ENCODE results near the gene MRPL11. TPM values are rescaled to one million over a fixed set of nuclear protein-coding genes. Genes with fewer than 3 reads are reported as not detected.

Gene MRPL11
- polyA plus RNA-seq, 3 donors: 14.7 to 64.6 (median 59.6) TPM

DNA sequence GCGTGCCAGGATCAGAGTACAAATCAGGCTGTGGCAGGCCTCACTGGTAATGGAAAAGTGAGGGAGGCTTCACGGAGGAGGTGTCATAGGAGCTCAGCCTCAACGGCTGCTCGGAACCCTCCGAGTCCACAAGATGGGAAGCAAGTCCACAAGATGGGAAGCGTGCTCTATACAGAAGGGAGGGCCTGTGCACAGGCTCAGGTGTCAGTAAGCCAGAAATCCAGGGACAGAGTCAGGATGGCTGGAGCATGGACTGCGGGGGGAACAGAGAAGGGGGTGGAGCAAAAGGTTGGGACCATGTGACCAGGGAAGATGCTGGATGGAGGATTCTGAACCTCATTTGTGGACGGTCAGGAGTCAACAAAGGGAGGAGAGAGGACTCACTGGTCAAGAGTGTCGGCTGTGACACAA, 38.2 kb upstream of the MRPL11 start:
- Histone ChIP-seq H3K79me2 (ENCODE audit: insufficient read depth, low read length) (peaks cover 14% of the 10 kb centered on the region), H3K4me1 (ENCODE audit: control insufficient read depth in 1 of 2, insufficient read depth in 2 of 2, low read length in 2 of 2) (peaks cover 19 to 24% of the 10 kb centered on the region in 2 donors), H2AFZ (ENCODE audit: insufficient read depth, low read depth, low read length, poor library complexity, severe bottlenecking) (no peak overlapping the region), H3K27ac (ENCODE audit: low read depth in 1 of 2, low read length in 2 of 2) (no peak overlapping the region), H4K20me1 (ENCODE audit: insufficient read depth, low read length) (peaks cover 11% of the 10 kb centered on the region), H3K36me3 (replicated peaks in 1 of 2; ENCODE audit: control insufficient read depth in 1 of 2, insufficient read depth in 2 of 2, low read length in 2 of 2) (peaks cover 9 to 31% of the 10 kb centered on the region in 2 donors), H3K9me3 (replicated peaks in 1 of 2; ENCODE audit: control insufficient read depth in 1 of 2, insufficient read depth in 1 of 2, low read length in 2 of 2) (no peaks in the 10 kb centered on the region), H3K9ac (ENCODE audit: insufficient read depth, low read length, poor library complexity, severe bottlenecking) (no peak overlapping the region), H3K4me3 (replicated peaks in 1 of 3; ENCODE audit: low read depth in 2 of 3, low read length in 3 of 3) (no peak overlapping the region), H3K4me2 (replicated peaks; ENCODE audit: extremely low read depth, low read length, poor library complexity, severe bottlenecking) (no peak overlapping the region), H3K27me3 (ENCODE audit: control insufficient read depth in 2 of 2, insufficient read depth in 2 of 2, low read length in 2 of 2) (no peaks in the 10 kb centered on the region)
- Mint-ChIP-seq H3K27me3 (ENCODE audit: low read depth in 3 of 3) (peaks cover 0 to 7% (median 0%) of the 10 kb centered on the region in 3 donors), H3K4me3 (no peak overlapping the region), H3K36me3 (peaks cover 25 to 38% of the 10 kb centered on the region in 2 donors), H3K27ac (no peak overlapping the region), H3K4me1 (peaks cover 18% of the 10 kb centered on the region), H3K9me3 (no peaks in the 10 kb centered on the region)
- DNase-seq: no peak
- TF ChIP-seq, protein P1, sequence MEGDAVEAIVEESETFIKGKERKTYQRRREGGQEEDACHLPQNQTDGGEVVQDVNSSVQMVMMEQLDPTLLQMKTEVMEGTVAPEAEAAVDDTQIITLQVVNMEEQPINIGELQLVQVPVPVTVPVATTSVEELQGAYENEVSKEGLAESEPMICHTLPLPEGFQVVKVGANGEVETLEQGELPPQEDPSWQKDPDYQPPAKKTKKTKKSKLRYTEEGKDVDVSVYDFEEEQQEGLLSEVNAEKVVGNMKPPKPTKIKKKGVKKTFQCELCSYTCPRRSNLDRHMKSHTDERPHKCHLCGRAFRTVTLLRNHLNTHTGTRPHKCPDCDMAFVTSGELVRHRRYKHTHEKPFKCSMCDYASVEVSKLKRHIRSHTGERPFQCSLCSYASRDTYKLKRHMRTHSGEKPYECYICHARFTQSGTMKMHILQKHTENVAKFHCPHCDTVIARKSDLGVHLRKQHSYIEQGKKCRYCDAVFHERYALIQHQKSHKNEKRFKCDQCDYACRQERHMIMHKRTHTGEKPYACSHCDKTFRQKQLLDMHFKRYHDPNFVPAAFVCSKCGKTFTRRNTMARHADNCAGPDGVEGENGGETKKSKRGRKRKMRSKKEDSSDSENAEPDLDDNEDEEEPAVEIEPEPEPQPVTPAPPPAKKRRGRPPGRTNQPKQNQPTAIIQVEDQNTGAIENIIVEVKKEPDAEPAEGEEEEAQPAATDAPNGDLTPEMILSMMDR (IDR thresholded peaks at IDR 0.05): no peak
- intact Hi-C loops (cut with micrococcal nuclease): loop anchor here in 1 of 2 donors (5.0 kb wide), 1 partner anchor 40 kb away; the partner anchor contains the start of gene MRPL11
- WGBS (ENCODE audit: insufficient coverage): 95% methylated on average over 9 of the region's 9 CpGs

DNA sequence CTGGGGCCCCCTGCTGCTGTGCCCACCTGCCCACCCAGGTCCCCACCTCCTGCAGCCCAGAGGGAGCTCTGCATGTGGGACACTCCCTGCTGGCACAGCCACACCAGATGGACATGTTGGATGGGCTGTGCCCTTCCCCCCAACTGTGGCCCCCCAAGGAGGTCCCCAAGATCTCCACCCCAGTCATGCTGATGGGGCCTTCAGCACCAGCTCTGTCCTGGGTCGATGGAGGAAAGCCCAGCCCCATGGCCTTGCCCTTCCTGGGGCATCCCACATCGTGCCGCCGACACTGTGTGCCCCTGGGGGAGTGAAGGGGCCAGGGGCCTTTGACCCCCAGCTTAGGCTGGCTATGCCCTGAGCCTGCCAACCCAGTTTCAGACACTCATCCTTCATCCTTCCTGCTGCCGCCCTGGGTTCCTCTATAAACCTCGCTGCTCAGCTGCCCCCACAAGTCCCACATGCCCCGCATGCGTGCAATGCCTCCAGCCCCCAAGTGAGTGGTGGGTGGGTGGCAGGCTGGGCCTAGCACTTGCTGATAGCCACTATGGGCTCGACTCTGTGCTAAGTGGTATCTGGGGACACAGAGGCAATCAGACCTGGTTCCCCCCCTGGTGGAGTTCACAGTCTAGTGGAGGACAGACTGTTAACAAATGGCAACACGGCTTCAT, 37.7 kb upstream of the MRPL11 start:
- Mint-ChIP-seq H3K9me3 (no peaks in the 10 kb centered on the region), H3K4me1 (peaks cover 18% of the 10 kb centered on the region), H3K36me3 (peaks cover 26 to 39% of the 10 kb centered on the region in 2 donors), H3K4me3 (no peak overlapping the region), H3K27me3 (ENCODE audit: low read depth in 3 of 3) (peaks cover 0 to 7% (median 0%) of the 10 kb centered on the region in 3 donors), H3K27ac (no peak overlapping the region)
- H2AFZ ChIP-seq (ENCODE audit: insufficient read depth, low read depth, low read length, poor library complexity, severe bottlenecking): no peak overlapping the region
- peaks cover 14% of the 10 kb centered on the region for H3K79me2 ChIP-seq (ENCODE audit: insufficient read depth, low read length)
- no peaks in the 10 kb centered on the region for H3K27me3 ChIP-seq (ENCODE audit: control insufficient read depth in 2 of 2, insufficient read depth in 2 of 2, low read length in 2 of 2)
- H4K20me1 ChIP-seq (ENCODE audit: insufficient read depth, low read length): peaks cover 11% of the 10 kb centered on the region
- 98% methylated on average over 4 of the region's 10 CpGs for WGBS (ENCODE audit: insufficient coverage)
- H3K9ac ChIP-seq (ENCODE audit: insufficient read depth, low read length, poor library complexity, severe bottlenecking): no peak overlapping the region
- H3K4me3 ChIP-seq (replicated peaks in 1 of 3; ENCODE audit: low read depth in 2 of 3, low read length in 3 of 3): no peak overlapping the region
- TF ChIP-seq, protein P1 (IDR thresholded peaks at IDR 0.05): no peak
- H3K4me2 ChIP-seq (replicated peaks; ENCODE audit: extremely low read depth, low read length, poor library complexity, severe bottlenecking): no peak overlapping the region
- intact Hi-C loops (cut with micrococcal nuclease): loop anchor here in 1 of 2 donors (5.0 kb wide), 1 partner anchor 39 kb away; the partner anchor contains the start of gene MRPL11
- peaks cover 19 to 23% of the 10 kb centered on the region in 2 donors for H3K4me1 ChIP-seq (ENCODE audit: control insufficient read depth in 1 of 2, insufficient read depth in 2 of 2, low read length in 2 of 2)
- no peak for DNase-seq
- no peaks in the 10 kb centered on the region for H3K9me3 ChIP-seq (replicated peaks in 1 of 2; ENCODE audit: control insufficient read depth in 1 of 2, insufficient read depth in 1 of 2, low read length in 2 of 2)
- H3K36me3 ChIP-seq (replicated peaks in 1 of 2; ENCODE audit: control insufficient read depth in 1 of 2, insufficient read depth in 2 of 2, low read length in 2 of 2): peaks cover 9 to 34% of the 10 kb centered on the region in 2 donors
- no peak overlapping the region for H3K27ac ChIP-seq (ENCODE audit: low read depth in 1 of 2, low read length in 2 of 2)

All from CD14-positive monocyte (primary cell).